NCI-H446 treated with DMSO at 0.1 percent for 48 hours (cell line): Measurements from ENCODE around the gene SF1.

ENCODE experiments used
- DNase-seq: peaks from one replicate; lab custom pipeline; 2025; lab: John Stamatoyannopoulos, UW

SF1 gene

DNA sequence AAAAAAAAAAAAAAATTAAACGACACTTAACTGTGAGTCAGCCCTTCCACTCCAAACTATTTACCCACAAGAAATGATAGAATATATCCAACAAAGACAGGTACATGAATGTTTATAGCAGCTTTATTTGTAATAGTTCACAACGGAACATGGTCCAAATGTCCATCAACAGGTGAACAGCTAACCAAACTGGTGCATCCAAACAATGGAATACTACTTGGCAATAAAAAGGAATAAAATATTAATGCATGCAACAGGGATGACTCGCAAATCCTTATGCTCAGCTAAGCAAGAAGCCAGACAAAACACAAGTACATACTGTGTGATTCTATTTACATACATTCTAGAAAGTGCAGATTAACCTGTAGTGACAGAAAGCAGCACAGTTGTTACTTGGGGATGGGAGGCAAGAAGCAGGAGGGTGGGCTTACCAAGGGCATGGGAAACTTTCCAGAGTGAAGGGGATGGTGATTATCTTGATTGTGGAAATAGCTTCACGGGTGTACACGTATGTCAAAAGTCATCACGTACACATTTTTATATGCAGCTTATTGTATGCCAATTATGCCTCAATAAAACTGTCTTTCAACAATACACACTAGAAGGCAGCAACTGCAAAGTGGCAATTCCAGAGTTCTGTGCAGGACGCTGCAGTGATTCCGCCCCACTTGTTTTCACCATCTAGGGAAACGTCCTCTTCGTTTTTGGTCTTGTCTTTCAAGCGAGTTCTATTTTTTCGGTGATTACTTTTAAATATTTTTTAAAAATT, 6.7 kb upstream of the SF1 start:
- DNase-seq = no peak

- DNase-seq = no peak
Observed at GRCh38 chr11:64778223-64778472, 194 bp downstream of the SF1 start.

- peak; percentile 57 for DNase-seq
Observed at GRCh38 chr11:64777449-64778222, 706 bp downstream of the SF1 start.

DNA sequence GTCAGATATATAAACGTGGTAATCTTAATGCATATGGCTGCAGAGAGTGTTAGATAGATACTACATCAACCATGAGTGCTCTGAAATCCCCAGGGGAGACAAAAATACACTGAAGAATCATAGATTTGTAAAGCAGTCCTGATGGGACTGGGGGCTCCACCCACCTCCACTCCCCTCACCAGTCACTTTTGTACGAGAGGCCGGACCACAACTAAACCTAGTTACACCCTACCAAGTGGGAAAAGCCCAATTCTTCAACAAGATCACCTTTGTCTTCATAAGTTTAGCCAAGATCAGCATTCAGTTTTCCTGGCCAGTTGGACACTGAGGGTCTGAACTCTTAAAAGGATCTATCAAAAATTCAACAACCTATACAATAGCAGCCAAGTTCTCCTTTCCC, 1.5 kb downstream of the SF1 start:
- no peak for DNase-seq

GRCh38 chr11:64776425-64776824, 1.9 kb downstream of the SF1 start:
- DNase-seq = no peak

DNA sequence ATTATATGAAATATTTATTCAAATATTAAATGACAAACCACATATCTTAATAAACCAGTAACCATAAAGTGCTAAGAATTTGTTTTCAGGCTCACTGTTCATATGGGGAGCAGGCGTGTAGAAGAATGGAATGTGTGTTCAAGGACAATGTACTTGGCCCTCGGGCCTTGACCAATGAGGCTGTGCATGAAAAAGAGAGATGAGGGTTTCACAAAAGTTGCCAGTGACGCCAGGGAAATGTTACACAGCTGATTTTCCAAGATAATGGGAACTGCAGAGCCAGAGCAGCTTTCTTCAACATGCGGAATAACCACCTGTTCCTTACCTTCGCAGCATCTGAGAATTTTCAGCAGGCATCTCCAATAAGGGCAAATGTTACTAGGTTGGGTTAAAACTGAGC, 4.2 kb downstream of the SF1 start:
- no peak for DNase-seq

- no peak for DNase-seq
Observed at GRCh38 chr11:64772303-64773018, 5.9 kb downstream of the SF1 start.

GRCh38 chr11:64771861-64772260, 6.5 kb downstream of the SF1 start:
- DNase-seq = no peak

- DNase-seq = no peak
Observed at GRCh38 chr11:64770120-64770519, 8.2 kb downstream of the SF1 start.

DNA sequence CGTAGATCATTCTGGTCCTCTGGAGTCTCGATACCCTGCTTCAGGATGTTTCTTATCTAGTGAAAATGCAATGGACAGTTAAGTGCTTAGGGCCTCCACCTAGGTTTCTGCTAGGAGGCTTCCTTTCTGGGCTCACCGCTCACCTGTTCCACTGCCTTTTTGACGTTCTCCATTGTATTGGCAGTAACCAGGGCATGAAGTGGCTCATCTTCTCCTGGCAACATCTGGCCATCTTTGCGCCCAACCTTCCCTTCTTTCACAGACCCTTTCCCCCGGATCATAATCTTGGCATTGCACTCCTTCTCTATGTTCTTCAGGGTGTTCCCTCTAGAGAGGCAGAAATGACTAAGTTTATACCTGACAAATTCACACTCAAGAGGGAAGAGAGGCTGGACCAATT, 9.1 kb downstream of the SF1 start:
- DNase-seq = no peak

DNA sequence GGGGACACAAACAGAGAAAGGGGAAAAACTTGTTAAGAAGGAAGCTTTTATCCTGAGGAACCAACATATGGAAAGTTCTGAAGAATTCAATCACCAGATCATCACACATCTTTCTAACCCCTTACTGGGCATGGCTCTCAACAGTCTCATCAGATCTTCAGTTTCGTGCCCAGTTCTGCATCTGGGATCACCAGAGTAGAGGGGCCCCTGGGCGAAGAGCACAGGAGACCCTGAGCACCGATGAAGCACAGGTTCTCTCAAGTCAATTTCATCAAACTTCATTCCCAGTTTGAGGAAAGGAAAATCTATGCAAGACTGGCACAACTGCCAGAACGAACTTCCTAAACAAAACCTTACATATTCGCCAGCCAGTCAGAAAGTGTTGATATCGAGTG, 10.0 kb downstream of the SF1 start:
- DNase-seq = no peak

- no peak for DNase-seq
Observed at GRCh38 chr11:64767344-64768299, 10.7 kb downstream of the SF1 start.

- no peak for DNase-seq
Observed at GRCh38 chr11:64766881-64767280, 11.5 kb downstream of the SF1 start.

GRCh38 chr11:64765851-64766665, 12.3 kb downstream of the SF1 start:
- no peak for DNase-seq

DNA sequence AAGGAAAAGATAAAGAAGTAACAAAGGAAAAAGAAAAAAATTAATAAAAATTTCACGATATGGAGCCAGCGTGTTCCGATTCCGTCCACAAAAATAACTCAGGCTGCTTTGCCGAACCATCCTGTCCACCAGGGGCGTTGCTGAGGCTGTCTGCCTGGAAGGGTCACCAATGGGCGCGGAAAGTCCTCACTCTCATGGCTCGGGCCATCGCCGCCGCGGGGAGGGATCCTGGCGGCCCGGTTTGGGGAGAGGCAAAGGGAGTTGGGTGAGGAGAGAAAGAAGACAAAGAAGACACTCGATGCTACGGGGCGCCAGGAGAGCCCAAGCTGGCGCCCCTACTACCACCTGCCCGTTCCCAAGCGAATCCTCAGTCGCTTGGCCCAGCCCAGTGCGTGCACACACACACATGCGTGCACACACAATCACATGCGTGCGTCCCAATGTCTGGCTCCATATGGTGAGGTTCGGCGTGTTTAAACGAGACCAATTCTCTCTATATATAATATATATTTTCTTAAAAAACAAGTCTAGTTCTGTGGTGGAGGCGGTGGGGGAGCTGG, 13.0 kb downstream of the SF1 start:
- DNase-seq = no peak

DNA sequence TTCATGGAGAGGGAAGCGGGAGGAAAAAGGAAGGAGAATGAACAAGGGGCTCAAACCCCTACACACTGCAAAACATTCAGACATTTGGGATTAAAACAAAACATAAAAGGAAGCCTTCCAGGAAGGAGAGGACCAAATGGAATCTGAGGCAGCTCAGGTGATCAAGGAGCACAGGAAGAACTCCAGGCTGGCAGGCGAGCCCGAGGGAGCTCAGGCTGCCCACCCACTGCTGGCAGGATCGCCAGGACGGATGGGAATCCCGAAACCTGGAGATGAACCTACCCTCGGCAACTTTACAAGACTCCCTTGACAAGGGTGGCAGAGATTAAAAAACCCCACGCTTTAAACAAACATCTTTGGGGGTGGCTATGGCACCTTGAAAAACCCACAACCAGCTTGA, 13.6 kb downstream of the SF1 start:
- DNase-seq = no peak

GRCh38 chr11:64764040-64764611, 14.2 kb downstream of the SF1 start:
- no peak for DNase-seq

DNA sequence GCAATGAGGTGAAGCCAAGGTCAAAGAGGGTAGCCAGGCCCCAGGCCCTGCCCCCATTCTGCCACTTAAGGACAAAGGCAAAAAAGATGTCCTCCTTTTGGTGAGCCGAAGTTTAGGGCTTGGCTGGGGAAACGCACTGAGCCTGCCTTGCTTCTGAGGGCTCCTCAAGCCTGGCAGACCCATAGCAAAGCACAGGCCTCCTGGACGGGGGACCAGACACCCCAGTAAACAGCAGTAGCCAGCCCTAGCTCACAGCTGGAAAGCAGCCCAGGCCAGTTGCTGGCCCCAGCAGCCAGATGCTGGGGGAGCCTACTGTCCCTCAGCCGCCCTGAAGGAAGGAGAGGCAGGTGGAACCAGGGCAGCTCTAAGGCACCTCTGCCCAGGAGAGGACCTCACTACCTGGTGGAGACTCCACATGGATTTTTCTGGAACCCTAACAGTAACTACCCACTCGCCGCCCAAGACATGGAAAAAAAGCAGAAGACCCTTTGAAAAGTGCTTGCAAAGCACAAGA, 14.8 kb downstream of the SF1 start:
- DNase-seq = no peak

- DNase-seq = no peak
Observed at GRCh38 chr11:64762674-64763525, 15.4 kb downstream of the SF1 start.
